HG03469 (cell line): ENCODE data around the gene PLCL2.

Source experiments
- ATAC-seq: cut with Tn5 transposase; IDR thresholded peaks from one replicate; pipeline ENCODE4 v1.9.1; 2021; ENCODE audit warnings: mild to moderate bottlenecking, moderate library complexity, moderate number of reproducible peaks; ENCODE audit not compliant: unreplicated experiment

PLCL2 gene

GRCh38 chr3:16884748-16885592 lies at the start of gene PLCL2:
Gene PLCL2 (plus strand): TSS chr3:16884955. CDS start chr3:16885040, 85 bp downstream.
- peak; percentile 11 for ATAC-seq

- no peak for ATAC-seq
These were observed 48.1 kb upstream of the PLCL2 start for GRCh38 chr3:16836505-16837237.

- no peak for ATAC-seq
These were observed 47.2 kb upstream of the PLCL2 start for GRCh38 chr3:16837602-16838001.

DNA sequence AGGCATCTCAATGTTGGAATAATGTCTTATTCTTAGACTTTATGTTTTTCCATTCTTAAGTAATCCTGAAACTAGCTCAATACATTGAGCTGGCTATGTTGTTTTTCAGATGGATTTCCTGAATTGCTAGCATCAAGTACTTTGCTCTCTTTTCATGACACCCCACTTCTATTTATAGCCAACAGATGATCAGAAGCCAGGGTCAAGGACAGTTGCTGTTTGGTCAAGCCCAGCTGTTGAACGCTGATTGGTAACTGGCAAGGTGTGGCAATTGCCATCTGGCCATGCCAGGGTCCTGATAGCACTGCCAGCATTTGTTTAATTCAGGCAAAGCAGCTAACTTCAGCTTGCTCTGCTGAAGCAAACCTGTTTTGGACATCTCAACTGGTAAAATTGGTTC lies 46.2 kb upstream of the PLCL2 start:
- no peak for ATAC-seq

DNA sequence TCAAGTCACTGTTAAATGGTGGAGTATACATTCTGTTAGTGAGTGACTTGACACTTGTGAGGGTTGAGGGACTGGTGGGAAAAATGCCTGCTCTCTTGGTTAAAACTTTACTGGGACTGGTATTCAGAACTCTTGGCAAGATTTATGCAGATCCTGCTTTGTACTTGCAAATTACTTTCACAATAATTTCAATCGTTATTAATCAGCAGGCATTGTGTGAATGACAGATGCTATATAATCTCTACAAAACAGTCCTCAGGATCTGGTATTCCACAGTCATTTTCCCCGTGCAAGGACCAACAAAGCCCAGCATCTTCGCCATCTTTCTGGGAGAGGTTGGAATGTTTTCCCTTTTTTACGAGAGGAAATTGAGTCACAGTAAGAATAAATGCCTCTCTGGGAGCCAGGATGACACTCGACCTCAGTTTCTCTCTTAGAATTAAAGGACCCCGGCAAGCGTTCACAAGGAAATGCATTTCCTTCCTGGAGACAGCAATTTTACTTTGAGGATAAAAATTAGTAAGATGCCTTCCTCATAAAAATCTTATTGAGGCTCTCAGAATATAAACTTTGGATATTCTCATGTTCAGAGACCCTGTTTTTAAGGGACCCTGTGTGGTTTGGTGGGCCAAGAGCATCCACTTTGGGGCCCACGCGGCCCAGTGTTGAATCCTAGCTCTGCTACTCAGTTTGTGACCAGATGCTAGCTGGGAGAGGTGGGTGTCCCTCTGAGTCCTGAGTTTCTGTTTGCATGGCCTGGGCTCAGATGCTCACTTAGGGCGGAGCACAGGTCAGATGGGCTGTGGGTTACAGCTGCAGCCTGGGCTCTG lies 45.3 kb upstream of the PLCL2 start:
- ATAC-seq = no peak

GRCh38 chr3:16840101-16840424 lies 44.7 kb upstream of the PLCL2 start:
- ATAC-seq = no peak

DNA sequence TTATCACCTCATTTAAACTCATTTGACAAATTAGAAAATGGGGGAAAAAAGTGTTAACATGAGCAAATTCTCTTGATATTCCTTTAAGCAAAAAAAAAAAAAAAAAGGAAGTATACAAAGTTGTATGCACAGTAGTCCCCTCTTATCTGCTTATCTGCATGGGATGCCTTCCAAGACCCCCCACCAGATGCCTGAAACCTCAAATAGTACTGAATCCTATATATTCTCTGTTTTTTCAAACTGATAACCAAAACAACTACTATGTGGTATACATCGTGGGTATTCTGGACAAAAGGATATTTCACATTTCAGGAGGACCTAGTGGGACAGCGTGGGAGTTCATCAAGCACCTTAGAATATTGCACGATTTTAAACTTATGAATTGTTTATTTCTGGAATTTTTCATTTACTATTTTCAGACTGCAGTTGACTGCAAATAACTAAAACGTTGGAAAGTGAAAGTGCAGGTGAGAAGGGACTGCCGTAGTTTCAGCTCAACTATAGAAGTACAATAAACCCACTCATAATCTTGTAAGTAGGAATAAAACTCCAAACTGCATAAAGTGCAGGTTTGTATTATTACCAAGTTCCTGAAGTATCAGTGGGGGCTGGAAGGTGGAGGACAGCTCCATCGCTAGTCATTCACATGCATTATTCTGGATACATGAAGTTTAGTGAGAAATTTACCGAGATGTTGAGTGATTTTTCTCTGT lies 43.6 kb upstream of the PLCL2 start:
- no peak for ATAC-seq

DNA sequence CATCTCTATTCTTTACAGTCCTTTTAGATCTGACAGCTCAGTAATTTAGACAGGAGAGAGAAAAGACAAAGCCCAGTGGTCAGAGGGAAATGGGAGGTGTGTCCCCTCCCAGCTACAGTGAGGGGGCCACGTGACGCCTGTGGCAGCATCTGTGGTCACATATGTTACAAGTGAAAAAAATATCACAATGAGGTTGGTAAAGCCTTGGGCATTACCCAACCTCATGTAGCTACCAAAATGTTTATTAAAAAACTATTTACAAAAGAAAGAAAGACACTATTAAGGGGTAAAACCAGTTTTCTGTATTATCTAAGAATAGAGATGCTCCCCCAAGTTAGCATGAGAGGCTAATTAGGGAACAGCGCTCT lies 42.9 kb upstream of the PLCL2 start:
- peak; percentile 47 for ATAC-seq

DNA sequence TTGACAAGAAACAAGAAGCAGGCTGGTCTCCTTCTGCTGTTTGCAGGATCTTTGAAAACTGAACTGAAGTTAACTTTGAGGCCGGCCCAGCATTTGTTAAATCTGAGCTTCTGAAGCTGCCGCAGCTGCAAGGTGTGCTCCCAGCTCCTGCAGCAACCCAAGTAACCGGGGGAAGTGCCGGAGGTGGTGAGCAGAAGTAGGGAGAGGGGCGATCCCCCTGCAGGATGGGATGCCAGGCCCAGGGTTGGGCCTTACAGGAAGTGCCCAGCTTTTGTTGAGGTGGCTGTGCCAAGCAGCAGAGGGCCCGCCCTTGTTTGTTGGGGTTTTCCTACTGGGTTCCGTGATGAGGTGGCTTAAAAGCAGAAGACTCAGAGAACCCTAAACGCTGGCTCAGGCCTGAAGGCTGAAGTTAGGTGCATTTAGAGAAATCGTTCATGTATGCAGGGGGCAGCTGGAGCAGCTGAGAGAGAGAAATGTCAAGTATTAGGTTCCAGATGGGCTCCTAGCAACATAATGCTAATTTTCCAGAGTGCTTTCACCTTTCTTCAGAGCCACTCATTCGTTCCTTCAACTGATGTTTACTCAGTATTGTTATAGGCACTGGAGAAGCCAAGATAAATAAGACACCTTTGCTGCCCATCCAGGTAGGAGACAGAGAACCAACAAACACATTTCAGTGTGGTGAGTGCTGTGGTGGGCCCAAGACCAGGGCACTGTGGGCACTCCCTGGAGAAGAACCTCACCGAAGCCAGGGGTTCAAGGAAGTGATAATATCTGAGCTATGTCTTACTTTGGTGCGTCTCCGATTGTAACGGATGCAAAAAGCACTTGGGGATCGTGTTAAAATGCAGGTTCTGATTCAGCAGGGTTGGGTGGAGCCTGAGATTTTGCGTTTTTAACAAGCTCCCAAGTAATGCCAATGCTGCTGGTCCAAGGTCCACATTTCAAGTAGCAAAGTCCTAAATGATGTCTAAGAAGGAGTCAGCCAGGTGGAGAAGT lies 42.2 kb upstream of the PLCL2 start:
- ATAC-seq = peak; percentile 61

DNA sequence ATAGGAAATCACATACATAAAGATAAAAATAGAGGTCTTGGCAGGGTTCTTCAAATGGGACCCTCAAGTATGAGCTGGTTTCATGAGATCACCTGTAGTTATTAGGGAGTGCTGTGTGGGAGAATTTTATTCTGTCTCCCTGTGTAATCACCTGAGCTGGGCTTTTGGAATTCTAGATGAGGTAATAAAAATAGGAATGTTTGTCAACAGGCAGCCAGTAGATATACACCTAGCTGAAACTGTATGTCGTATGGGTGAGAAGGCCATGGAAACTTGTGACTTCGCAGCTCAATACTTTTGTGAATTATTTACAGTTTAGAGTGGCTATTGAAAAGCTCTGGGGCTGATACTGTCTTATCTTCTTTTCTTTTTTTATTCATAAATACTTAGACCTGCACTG lies 40.5 kb upstream of the PLCL2 start:
- no peak for ATAC-seq

GRCh38 chr3:16844791-16845190 lies 40.0 kb upstream of the PLCL2 start:
- no peak for ATAC-seq

- ATAC-seq = no peak
These were observed 38.2 kb upstream of the PLCL2 start for GRCh38 chr3:16846373-16847080.

DNA sequence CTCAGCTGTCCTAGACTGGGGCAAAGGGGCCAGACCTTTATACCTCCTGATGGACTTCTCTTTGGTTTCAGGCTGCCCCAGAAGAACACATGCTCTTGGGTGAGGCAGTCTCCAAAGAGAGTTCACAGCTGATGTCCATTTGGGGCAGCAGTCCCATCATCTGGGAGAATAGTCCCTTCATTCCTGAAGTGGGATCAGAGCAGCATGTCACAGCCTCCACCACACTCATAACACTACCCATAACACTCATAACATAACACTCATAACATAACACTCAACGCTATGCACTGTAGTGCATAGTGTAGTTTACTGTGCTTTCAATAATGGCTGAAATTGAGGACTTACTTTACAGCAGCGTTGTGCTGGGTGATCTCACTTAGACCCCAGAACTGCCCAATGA lies 36.7 kb upstream of the PLCL2 start:
- ATAC-seq = no peak

- ATAC-seq = peak; percentile 78
These were observed 35.5 kb upstream of the PLCL2 start for GRCh38 chr3:16849229-16849628.

DNA sequence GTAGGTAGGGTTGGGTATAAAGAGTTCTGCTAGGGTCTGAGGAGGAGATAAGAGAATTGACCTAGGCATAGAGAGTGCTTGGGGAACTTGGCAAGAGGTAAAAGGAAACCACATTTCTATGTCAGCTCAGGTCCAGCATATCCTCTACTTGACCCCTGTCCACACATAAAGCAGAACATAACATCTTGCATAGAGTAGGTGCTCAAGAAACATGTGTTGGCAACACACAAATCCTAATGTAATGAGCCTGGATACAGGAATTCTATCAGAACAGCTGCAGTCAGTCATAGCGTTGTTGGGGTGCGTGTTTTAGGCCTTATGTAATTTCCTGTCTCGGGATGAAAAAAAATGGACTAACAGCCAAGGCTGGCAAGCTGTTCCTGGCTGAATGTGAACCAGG lies 35.0 kb upstream of the PLCL2 start:
- ATAC-seq = no peak

DNA sequence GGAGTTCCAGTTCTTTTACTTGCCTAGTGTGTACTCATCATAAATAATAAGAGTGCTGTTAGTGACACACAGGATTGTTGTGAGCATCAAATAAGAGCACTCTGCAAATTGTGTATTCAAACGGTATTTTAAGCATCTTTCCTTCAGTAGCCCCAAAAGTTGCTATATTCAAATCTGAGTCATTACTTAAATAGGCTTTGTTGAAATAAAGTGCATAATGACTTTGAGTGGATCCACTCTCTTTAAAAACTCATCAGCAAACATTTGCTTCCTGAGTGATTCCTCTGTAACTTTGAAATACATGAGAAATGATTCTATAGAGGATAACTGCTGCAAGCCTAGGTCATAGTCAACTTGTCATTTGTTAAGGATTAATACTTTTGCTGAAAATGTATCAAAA lies 29.3 kb upstream of the PLCL2 start:
- ATAC-seq = no peak

DNA sequence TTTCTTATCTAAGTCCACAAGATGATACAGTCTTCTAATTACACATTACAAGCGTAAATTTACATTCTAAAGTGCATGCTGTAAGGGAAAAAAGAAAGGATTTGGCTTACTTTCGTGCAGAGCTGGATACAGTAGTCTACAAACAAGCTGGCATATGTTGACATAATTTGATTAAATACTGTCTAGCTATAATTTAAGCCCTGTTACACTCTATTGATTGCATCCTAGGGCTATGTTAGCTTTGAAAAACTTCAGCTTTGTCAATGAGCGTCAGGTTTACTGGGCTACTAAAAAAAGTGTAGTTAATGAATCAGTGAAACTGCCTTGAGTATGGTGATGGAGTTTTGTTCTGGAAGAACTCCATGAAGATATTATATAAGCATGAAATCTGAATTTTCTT lies 24.5 kb upstream of the PLCL2 start:
- no peak for ATAC-seq

DNA sequence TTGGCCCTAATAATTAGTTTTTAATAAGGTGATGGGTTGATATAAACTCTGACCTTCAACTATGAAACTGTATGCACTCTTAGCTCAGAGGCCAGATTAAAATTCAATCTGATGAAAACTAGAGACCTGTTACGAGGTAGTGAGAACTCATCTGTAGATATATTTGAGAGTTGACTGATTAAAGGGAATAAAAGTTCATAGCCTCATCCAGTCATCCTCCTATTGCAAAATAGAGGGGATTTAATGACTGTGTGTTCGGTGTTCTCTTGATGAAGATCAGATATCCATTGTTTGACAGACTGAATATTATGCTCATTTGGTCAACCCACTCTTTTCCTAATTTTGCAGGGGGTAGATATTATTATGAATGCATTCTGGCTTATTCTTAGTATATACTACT lies 23.3 kb upstream of the PLCL2 start:
- ATAC-seq = no peak
